NCI-H1092 (cell line): ENCODE measurements around the gene HCN3.
"Not testable (repeated sequence)": the region's sequence is repeated elsewhere in the genome, so short reads cannot be mapped to it uniquely, and the experiment has no call there.

ENCODE experiments used
- DNase-seq: peaks from one replicate; lab custom pipeline; 2025; lab: John Stamatoyannopoulos, UW

HCN3 gene

GRCh38 chr1:155277070-155277901 is at the start of gene HCN3:
TSS of gene HCN3 (plus strand) at chr1:155277463. CDS start at chr1:155277591, 128 bp downstream.
- peak; percentile 99 for DNase-seq

GRCh38 chr1:155228096-155228427 is 49.2 kb upstream of the HCN3 start:
- DNase-seq: no peak

- DNase-seq: not testable (repeated sequence)
These were observed 46.0 kb upstream of the HCN3 start for GRCh38 chr1:155231302-155231701.

- DNase-seq: not testable (repeated sequence)
These were observed 45.0 kb upstream of the HCN3 start for GRCh38 chr1:155232001-155232978.

GRCh38 chr1:155233502-155233901 is 43.8 kb upstream of the HCN3 start:
- not testable (repeated sequence) for DNase-seq

GRCh38 chr1:155235375-155235774 is 41.9 kb upstream of the HCN3 start:
- DNase-seq: not testable (repeated sequence)

GRCh38 chr1:155236451-155236850 is 40.8 kb upstream of the HCN3 start:
- no peak for DNase-seq

- peak; percentile 43 for DNase-seq
These were observed 36.1 kb upstream of the HCN3 start for GRCh38 chr1:155241069-155241679.

- DNase-seq: no peak
These were observed 35.4 kb upstream of the HCN3 start for GRCh38 chr1:155241841-155242264.

GRCh38 chr1:155242805-155243358 is 34.4 kb upstream of the HCN3 start:
- DNase-seq: no peak

GRCh38 chr1:155244368-155245162 is 32.7 kb upstream of the HCN3 start:
- peak; percentile 100 for DNase-seq

- no peak for DNase-seq
These were observed 32.1 kb upstream of the HCN3 start for GRCh38 chr1:155245163-155245524.

- DNase-seq: not testable (repeated sequence)
These were observed 30.5 kb upstream of the HCN3 start for GRCh38 chr1:155246796-155247195.

- no peak for DNase-seq
These were observed 29.4 kb upstream of the HCN3 start for GRCh38 chr1:155247667-155248553.

GRCh38 chr1:155250246-155250632 is 27.0 kb upstream of the HCN3 start:
- DNase-seq: no peak

- peak; percentile 94 for DNase-seq
These were observed 26.4 kb upstream of the HCN3 start for GRCh38 chr1:155250633-155251449.

- DNase-seq: no peak
These were observed 25.7 kb upstream of the HCN3 start for GRCh38 chr1:155251566-155251965.

- DNase-seq: no peak
These were observed 24.1 kb upstream of the HCN3 start for GRCh38 chr1:155253208-155253607.

GRCh38 chr1:155253797-155254196 is 23.5 kb upstream of the HCN3 start:
- DNase-seq: no peak
